ENCODE measurements around the gene NDUFAF3. TPM values are rescaled to one million over a fixed set of nuclear protein-coding genes. Genes with fewer than 3 reads are reported as not detected.

Gene NDUFAF3
- total RNA-seq (71.1 and 113 TPM in 2 replicates), polyA plus RNA-seq (57.3 and 69.1 TPM in 2 replicates), polyA minus RNA-seq (ENCODE audit: low replicate concordance) (119 and 128 TPM in 2 replicates)
- polyA plus RNA-seq (2012) = 133 and 187 TPM in 2 replicates

- peak; percentile 91 to 94 for DNase-seq (ENCODE audit: low read depth in 2 of 2)
- Histone ChIP-seq H3K9me3 (ENCODE audit: control insufficient read depth, insufficient read depth, low read depth, low read length) (no peaks in the 10 kb centered on the region), H3K4me1 (ENCODE audit: control insufficient read depth, extremely low read depth, insufficient read depth, low read length) (peaks cover 12% of the 10 kb centered on the region), H3K4me3 (replicated peaks in 1 of 4; ENCODE audit: control extremely low read depth in 1 of 4, insufficient read depth in 1 of 4, low read depth in 3 of 4, low read length in 4 of 4) (peak within 1 kb of the TSS; percentile 88 to 95 (median 93)), H3K79me2 (ENCODE audit: control insufficient read depth, insufficient read depth, low read length) (peaks cover 45% of the 10 kb centered on the region), H3K27me3 (ENCODE audit: control insufficient read depth, insufficient read depth, low read length) (no peaks in the 10 kb centered on the region), H3K27ac (ENCODE audit: insufficient read depth, low read length) (peak within 1 kb of the TSS; percentile 89), H3K36me3 (ENCODE audit: control insufficient read depth, insufficient read depth, low read length) (peaks cover 31% of the 10 kb centered on the region), H4K20me1 (ENCODE audit: control insufficient read depth, extremely low read depth, insufficient read depth, low read length) (no peaks in the 10 kb centered on the region), H2AFZ (ENCODE audit: low read length) (peak within 1 kb of the TSS; percentile 63), H3K9ac (ENCODE audit: insufficient read depth, low read length) (peak within 1 kb of the TSS; percentile 98), H3K4me2 (ENCODE audit: extremely low read depth, insufficient read depth, low read length) (peak within 1 kb of the TSS; percentile 86)
- TF ChIP-seq CTCF (conservative IDR thresholded peaks at IDR 0.05 in 1 of 2, IDR thresholded peaks at IDR 0.05 in 1 of 2; ENCODE audit: low read depth in 1 of 2, low read length in 2 of 2) (peak; percentile 77 to 86), EZH2 (IDR thresholded peaks at IDR 0.05; ENCODE audit: low read length, missing control alignments) (no peak)
Measured at GRCh38 chr3:49021813-49022687, at the start of gene NDUFAF3. Gene NDUFAF3 (plus strand): TSS chr3:49022121. CDS start chr3:49022145, 24 bp downstream.

GRCh38 chr3:48974076-48974864, 47.7 kb upstream of the NDUFAF3 start:
- no peaks in the 10 kb centered on the region for H3K4me1 ChIP-seq (ENCODE audit: control insufficient read depth, extremely low read depth, insufficient read depth, low read length)
- no peak overlapping the region for H3K4me3 ChIP-seq (replicated peaks in 1 of 4; ENCODE audit: control extremely low read depth in 1 of 4, insufficient read depth in 1 of 4, low read depth in 3 of 4, low read length in 4 of 4)
- peaks cover 19% of the 10 kb centered on the region for H3K36me3 ChIP-seq (ENCODE audit: control insufficient read depth, insufficient read depth, low read length)
- H3K79me2 ChIP-seq (ENCODE audit: control insufficient read depth, insufficient read depth, low read length) = no peaks in the 10 kb centered on the region
- no peaks in the 10 kb centered on the region for H4K20me1 ChIP-seq (ENCODE audit: control insufficient read depth, extremely low read depth, insufficient read depth, low read length)
- TF ChIP-seq EZH2 (IDR thresholded peaks at IDR 0.05; ENCODE audit: low read length, missing control alignments) (no peak), CTCF (conservative IDR thresholded peaks at IDR 0.05 in 1 of 2, IDR thresholded peaks at IDR 0.05 in 1 of 2; ENCODE audit: low read depth in 1 of 2, low read length in 2 of 2) (no peak)
- DNase-seq (ENCODE audit: low read depth in 2 of 2) = no peak
- H3K4me2 ChIP-seq (ENCODE audit: extremely low read depth, insufficient read depth, low read length) = no peak overlapping the region
- H3K27me3 ChIP-seq (ENCODE audit: control insufficient read depth, insufficient read depth, low read length) = no peaks in the 10 kb centered on the region
- H3K9me3 ChIP-seq (ENCODE audit: control insufficient read depth, insufficient read depth, low read depth, low read length) = no peaks in the 10 kb centered on the region
- no peak overlapping the region for H3K27ac ChIP-seq (ENCODE audit: insufficient read depth, low read length)
- H2AFZ ChIP-seq (ENCODE audit: low read length) = no peak overlapping the region
- no peak overlapping the region for H3K9ac ChIP-seq (ENCODE audit: insufficient read depth, low read length)

GRCh38 chr3:48979451-48979850, 42.5 kb upstream of the NDUFAF3 start:
- TF ChIP-seq CTCF (conservative IDR thresholded peaks at IDR 0.05 in 1 of 2, IDR thresholded peaks at IDR 0.05 in 1 of 2; ENCODE audit: low read depth in 1 of 2, low read length in 2 of 2) (no peak), EZH2 (IDR thresholded peaks at IDR 0.05; ENCODE audit: low read length, missing control alignments) (no peak)
- peaks cover 10% of the 10 kb centered on the region for H3K36me3 ChIP-seq (ENCODE audit: control insufficient read depth, insufficient read depth, low read length)

More at GRCh38 chr3:48979451-48979850, 42.5 kb upstream of the NDUFAF3 start:
- no peaks in the 10 kb centered on the region for H4K20me1 ChIP-seq (ENCODE audit: control insufficient read depth, extremely low read depth, insufficient read depth, low read length)
- H3K9ac ChIP-seq (ENCODE audit: insufficient read depth, low read length) = no peak overlapping the region
- H3K4me2 ChIP-seq (ENCODE audit: extremely low read depth, insufficient read depth, low read length) = no peak overlapping the region
- H3K4me3 ChIP-seq (replicated peaks in 1 of 4; ENCODE audit: control extremely low read depth in 1 of 4, insufficient read depth in 1 of 4, low read depth in 3 of 4, low read length in 4 of 4) = no peak overlapping the region
- no peak for DNase-seq (ENCODE audit: low read depth in 2 of 2)
- no peaks in the 10 kb centered on the region for H3K9me3 ChIP-seq (ENCODE audit: control insufficient read depth, insufficient read depth, low read depth, low read length)
- H3K79me2 ChIP-seq (ENCODE audit: control insufficient read depth, insufficient read depth, low read length) = no peaks in the 10 kb centered on the region
- H3K4me1 ChIP-seq (ENCODE audit: control insufficient read depth, extremely low read depth, insufficient read depth, low read length) = no peaks in the 10 kb centered on the region
- no peak overlapping the region for H3K27ac ChIP-seq (ENCODE audit: insufficient read depth, low read length)
- H2AFZ ChIP-seq (ENCODE audit: low read length) = no peak overlapping the region
- H3K27me3 ChIP-seq (ENCODE audit: control insufficient read depth, insufficient read depth, low read length) = no peaks in the 10 kb centered on the region
